HepG2 (cell line): Measurements from ENCODE around the gene PLSCR4. TPM values are rescaled to one million over a fixed set of nuclear protein-coding genes. Genes with fewer than 3 reads are reported as not detected.

ENCODE experiments used
- ARHGAP35 ChIP-seq: sonication (generic); formaldehyde crosslinking; IDR thresholded peaks from 2 replicates; pipeline ENCODE4 v1.9.0; 2022; ENCODE audit warnings: mild to moderate bottlenecking, inconsistent platforms, moderate library complexity, missing genetic modification reagents, borderline replicate concordance
- CCAR2 ChIP-seq: fragments of 200-400 bp; formaldehyde crosslinking; optimal IDR thresholded peaks from 2 replicates; pipeline ENCODE3; 2018; ENCODE audit warnings: low read depth, mild to moderate bottlenecking, low read length, moderate library complexity
- CREM ChIP-seq, 2 experiments: sonication (generic) in 1 of 2; formaldehyde crosslinking in 1 of 2; IDR thresholded peaks; 2 replicates each; pipeline versions ENCODE4 v1.4.0 to v1.6.1; 2016 to 2020; ENCODE audit warnings: antibody characterized with exemption in 1 of 2, mild to moderate bottlenecking in 1 of 2, missing genetic modification reagents in 1 of 2
- GZF1 ChIP-seq: sonication (generic); formaldehyde crosslinking; IDR thresholded peaks from 2 replicates; pipeline ENCODE4 v1.5.1; 2020; ENCODE audit warnings: mild to moderate bottlenecking, missing genetic modification reagents
- HNRNPLL ChIP-seq: fragments of 200-400 bp; formaldehyde crosslinking; IDR thresholded peaks from 2 replicates; pipeline ENCODE4 v1.6.1; 2017; ENCODE audit warnings: mild to moderate bottlenecking, low read depth, low read length; ENCODE audit not compliant: poor library complexity, severe bottlenecking
- KAT2B ChIP-seq: fragments of 150-350 bp; IDR thresholded peaks from 2 replicates; pipeline ENCODE4 v1.6.1; 2014; ENCODE audit warnings: low read depth, low read length, borderline replicate concordance
- KAT8 ChIP-seq: IDR thresholded peaks from 2 replicates; pipeline ENCODE4 v1.6.1; 2016; ENCODE audit warnings: missing genetic modification reagents, missing compliant biosample characterization
- KDM4B ChIP-seq: sonication (generic); formaldehyde crosslinking; IDR thresholded peaks from 2 replicates; pipeline ENCODE4 v1.4.0; 2020; ENCODE audit warnings: missing genetic modification reagents
- NBN ChIP-seq: fragments of 450-650 bp; conservative IDR thresholded peaks from 2 replicates; pipeline ENCODE4 v1.6.1; 2017
- NFIB ChIP-seq: sonication (generic); formaldehyde crosslinking; IDR thresholded peaks from 2 replicates; pipeline ENCODE4 v1.9.0; 2021; ENCODE audit warnings: missing genetic modification reagents, mild to moderate bottlenecking, borderline replicate concordance
- NR1H2 ChIP-seq: sonication (generic); formaldehyde crosslinking; IDR thresholded peaks from 2 replicates; pipeline ENCODE4 v1.8.1; 2022; ENCODE audit warnings: low read depth, missing genetic modification reagents, borderline replicate concordance
- SP2 ChIP-seq: sonication (generic); formaldehyde crosslinking; IDR thresholded peaks from 2 replicates; pipeline ENCODE4 v1.5.1; 2020; ENCODE audit warnings: mild to moderate bottlenecking, missing genetic modification reagents
- TAF15 ChIP-seq: fragments of 200-400 bp; formaldehyde crosslinking; IDR thresholded peaks from one replicate; pipeline ENCODE4 v1.6.1; 2018; ENCODE audit warnings: mild to moderate bottlenecking, low read depth, low read length; ENCODE audit not compliant: poor library complexity, severe bottlenecking
- ZNF234 ChIP-seq: sonication (generic); formaldehyde crosslinking; conservative IDR thresholded peaks from 2 replicates; pipeline ENCODE4 v1.5.1; 2020; ENCODE audit warnings: mild to moderate bottlenecking, missing genetic modification reagents
- ZNF660 ChIP-seq: sonication (generic); formaldehyde crosslinking; IDR thresholded peaks from 2 replicates; pipeline ENCODE4 v1.5.1; 2020; ENCODE audit warnings: mild to moderate bottlenecking, low read depth, missing genetic modification reagents, borderline replicate concordance
- ZNF678 ChIP-seq: sonication (generic); formaldehyde crosslinking; IDR thresholded peaks from 2 replicates; pipeline ENCODE4 v1.4.0; 2020; ENCODE audit warnings: mild to moderate bottlenecking, missing genetic modification reagents
- ZNF790 ChIP-seq: sonication (generic); formaldehyde crosslinking; IDR thresholded peaks from 2 replicates; pipeline ENCODE4 v1.8.0; 2022; ENCODE audit warnings: missing genetic modification reagents, mild to moderate bottlenecking, borderline replicate concordance
- ZSCAN22 ChIP-seq: sonication (generic); formaldehyde crosslinking; IDR thresholded peaks from 2 replicates; pipeline ENCODE4 v1.4.0; 2020; ENCODE audit warnings: mild to moderate bottlenecking, missing genetic modification reagents
- polyA plus RNA-seq, 8 experiments: library from polyadenylated mRNA; depleted of rRNA in 3 of 8; stranded (reverse) in 7 of 8; unstranded in 1 of 8; fragments of >200 nt; fragmentation: Illumina TruSeq in 4 of 8; extraction: Trizol in 4 of 8; gene quantifications; 2 replicates each; pipeline versions ENCODE4 v1.2.1 to v1.2.3, GENCODE V29; 2011 to 2016; ENCODE audit warnings: low read depth in 4 of 8, missing spikeins in 1 of 8, mixed read lengths in 1 of 8; ENCODE audit not compliant: insufficient read depth in 1 of 8
- total RNA-seq, 5 experiments: library from RNA; depleted of rRNA; stranded (reverse); fragments of >200 nt; fragmentation: Illumina TruSeq; extraction: Trizol; gene quantifications; 2 replicates each; pipeline ENCODE4 v1.2.3, GENCODE V29; 2016; ENCODE audit warnings: low read depth in 1 of 5
- TF ChIP-seq, protein P1 (sequence below): IDR thresholded peaks from 2 replicates; pipeline ENCODE4 v1.6.1; 2012; ENCODE audit warnings: inconsistent platforms
- TF ChIP-seq, protein P2 (sequence below): sonication (generic); formaldehyde crosslinking; IDR thresholded peaks from 2 replicates; pipeline ENCODE4 v1.5.0; 2020; ENCODE audit warnings: missing genetic modification reagents
- TF ChIP-seq, protein P3 (sequence below): fragments of 450-650 bp; IDR thresholded peaks from 2 replicates; pipeline ENCODE4 v1.6.1; 2017

Gene PLSCR4
- total and polyA plus RNA-seq, 2 of the 13 experiments (the other 11 are each of a cell fraction or from before 2014, with no cell fraction given), result 1.5 to 59.0 TPM

DNA sequence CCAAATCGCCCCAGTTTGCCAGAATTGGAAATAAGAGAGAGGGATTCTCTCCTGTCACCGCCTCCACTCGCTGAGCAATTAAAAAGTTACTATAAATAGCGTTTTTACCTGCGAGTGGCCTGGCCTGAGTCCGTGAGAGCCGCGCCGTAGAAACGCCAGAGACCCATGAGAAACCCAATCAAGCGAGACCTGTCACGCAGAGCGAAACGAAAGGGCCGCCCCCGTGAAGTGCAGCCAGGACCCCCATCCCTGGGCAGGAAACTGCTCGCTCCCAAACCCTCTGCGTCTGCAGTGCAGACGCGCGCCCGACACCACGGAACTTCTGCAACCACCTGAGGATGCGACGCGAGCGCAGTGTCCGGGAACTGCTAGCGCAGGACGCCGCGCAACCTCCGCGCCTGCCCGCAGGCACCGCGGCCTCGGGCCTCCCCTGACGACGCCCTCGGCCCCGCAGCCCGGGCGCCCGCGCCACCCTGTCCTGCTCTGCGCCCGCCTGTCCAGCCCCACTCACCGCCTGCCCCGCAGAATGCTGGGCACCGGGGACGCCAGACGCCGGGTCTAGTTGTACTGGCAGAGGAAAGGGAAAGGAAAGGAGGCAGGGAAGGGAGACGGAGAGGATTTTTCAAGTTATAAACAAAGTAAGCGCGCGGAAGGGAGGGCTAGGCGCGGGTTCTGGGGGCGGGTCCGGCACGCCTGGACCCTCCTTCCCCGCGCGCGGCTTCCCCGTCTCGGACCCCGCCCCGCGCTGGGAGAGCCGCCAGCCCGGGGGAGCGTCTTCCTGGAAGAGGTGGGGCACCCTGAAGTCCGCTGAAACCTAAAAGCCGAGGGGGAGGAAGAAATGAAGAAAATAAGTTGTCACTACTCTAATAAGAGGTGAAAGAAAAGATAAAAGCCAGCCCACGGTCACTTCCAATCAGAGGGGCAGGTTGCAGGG is at the start of gene PLSCR4 (continued):
- TF ChIP-seq ZNF234, result no peak
- no peak for TF ChIP-seq SP2
- TF ChIP-seq KAT2B, result no peak
- TF ChIP-seq ZNF790 (CRISPR knock-in tag), result no peak
- no peak for TF ChIP-seq CREM (IDR thresholded peaks at IDR 0.05)
- no peak for TF ChIP-seq CREM (CRISPR knock-in tag; IDR thresholded peaks at IDR 0.05)
- peak; percentile 99 for TF ChIP-seq HNRNPLL
- TF ChIP-seq KDM4B (CRISPR knock-in tag), result no peak
- 0 out of 2 replicates have a peak, but pooled peaks have one; percentile 73 for TF ChIP-seq ZSCAN22 (CRISPR knock-in tag)
- TF ChIP-seq NBN, result no peak
- TF ChIP-seq, protein P1, sequence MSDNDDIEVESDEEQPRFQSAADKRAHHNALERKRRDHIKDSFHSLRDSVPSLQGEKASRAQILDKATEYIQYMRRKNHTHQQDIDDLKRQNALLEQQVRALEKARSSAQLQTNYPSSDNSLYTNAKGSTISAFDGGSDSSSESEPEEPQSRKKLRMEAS, result peak; percentile 71
- TF ChIP-seq, protein P2, sequence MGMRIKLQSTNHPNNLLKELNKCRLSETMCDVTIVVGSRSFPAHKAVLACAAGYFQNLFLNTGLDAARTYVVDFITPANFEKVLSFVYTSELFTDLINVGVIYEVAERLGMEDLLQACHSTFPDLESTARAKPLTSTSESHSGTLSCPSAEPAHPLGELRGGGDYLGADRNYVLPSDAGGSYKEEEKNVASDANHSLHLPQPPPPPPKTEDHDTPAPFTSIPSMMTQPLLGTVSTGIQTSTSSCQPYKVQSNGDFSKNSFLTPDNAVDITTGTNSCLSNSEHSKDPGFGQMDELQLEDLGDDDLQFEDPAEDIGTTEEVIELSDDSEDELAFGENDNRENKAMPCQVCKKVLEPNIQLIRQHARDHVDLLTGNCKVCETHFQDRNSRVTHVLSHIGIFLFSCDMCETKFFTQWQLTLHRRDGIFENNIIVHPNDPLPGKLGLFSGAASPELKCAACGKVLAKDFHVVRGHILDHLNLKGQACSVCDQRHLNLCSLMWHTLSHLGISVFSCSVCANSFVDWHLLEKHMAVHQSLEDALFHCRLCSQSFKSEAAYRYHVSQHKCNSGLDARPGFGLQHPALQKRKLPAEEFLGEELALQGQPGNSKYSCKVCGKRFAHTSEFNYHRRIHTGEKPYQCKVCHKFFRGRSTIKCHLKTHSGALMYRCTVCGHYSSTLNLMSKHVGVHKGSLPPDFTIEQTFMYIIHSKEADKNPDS, result no peak
- TF ChIP-seq ZNF660 (CRISPR knock-in tag), result no peak
- TF ChIP-seq ARHGAP35 (CRISPR knock-in tag), result no peak
- TF ChIP-seq, protein P3, sequence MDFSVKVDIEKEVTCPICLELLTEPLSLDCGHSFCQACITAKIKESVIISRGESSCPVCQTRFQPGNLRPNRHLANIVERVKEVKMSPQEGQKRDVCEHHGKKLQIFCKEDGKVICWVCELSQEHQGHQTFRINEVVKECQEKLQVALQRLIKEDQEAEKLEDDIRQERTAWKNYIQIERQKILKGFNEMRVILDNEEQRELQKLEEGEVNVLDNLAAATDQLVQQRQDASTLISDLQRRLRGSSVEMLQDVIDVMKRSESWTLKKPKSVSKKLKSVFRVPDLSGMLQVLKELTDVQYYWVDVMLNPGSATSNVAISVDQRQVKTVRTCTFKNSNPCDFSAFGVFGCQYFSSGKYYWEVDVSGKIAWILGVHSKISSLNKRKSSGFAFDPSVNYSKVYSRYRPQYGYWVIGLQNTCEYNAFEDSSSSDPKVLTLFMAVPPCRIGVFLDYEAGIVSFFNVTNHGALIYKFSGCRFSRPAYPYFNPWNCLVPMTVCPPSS, result no peak
- no peak for TF ChIP-seq CCAR2
- TF ChIP-seq KAT8 (CRISPR knock-in tag), result no peak
- peak; percentile 25 for TF ChIP-seq TAF15
- TF ChIP-seq ZNF678, result no peak
- no peak for TF ChIP-seq GZF1
- no peak for TF ChIP-seq NFIB (CRISPR knock-in tag)
- TF ChIP-seq NR1H2 (CRISPR knock-in tag), result no peak
